ENCODE measurements around the gene MAT1A. TPM values are rescaled to one million over a fixed set of nuclear protein-coding genes. Genes with fewer than 3 reads are reported as not detected.

MAT1A gene
- total and polyA plus RNA-seq, 2 of the 13 experiments (the other 11 are each of a cell fraction or from before 2014, with no cell fraction given) = 57.1 to 76.9 TPM

DNA sequence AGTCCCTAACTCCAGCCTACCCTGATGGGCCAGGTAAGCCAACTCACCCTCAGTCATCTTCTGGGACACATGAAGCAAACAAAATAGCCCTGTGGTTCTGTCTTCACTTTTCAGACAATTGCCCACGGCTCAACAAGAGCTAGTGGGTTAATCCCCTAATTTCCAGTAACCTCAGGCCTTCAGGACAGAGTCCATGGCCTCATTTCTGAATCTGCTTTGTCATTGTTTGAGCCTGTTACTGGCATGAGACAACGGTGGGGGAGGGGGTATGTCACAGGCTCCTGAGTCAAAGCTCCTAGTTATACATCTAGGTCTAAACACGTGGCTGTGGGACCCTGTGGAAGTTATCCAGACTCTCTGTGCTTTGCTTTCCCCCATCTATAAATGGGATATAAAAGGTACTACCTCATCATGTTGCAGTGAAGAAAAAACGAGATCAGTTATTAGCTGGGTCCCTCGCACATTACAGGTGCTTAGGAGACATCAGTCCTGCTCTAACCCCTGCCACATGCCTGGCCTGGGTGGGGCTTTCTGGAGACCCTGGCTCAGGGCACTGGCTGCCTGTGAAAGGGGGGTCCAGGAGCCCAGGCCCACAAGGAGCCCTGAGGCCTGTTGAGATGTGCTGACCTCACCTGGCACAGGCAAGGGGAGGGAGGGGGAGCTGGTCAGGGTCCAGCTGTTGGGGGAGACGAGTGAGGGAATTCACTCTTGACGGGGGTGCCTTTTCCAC is 16.5 kb downstream of the MAT1A start (continued):
- TF ChIP-seq MEIS2 (CRISPR knock-in tag; IDR thresholded peaks at IDR 0.05) = peak; percentile 83
- no peak for TF ChIP-seq FOXM1 (CRISPR knock-in tag; IDR thresholded peaks at IDR 0.05)
- 0 out of 2 replicates have a peak, but pooled peaks have one; percentile 11 for TF ChIP-seq TCF7 (IDR thresholded peaks at IDR 0.05; ENCODE audit: low read depth)
- 0 out of 2 replicates have a peak, but pooled peaks have one; percentile 20 for TF ChIP-seq ZHX2 (IDR thresholded peaks at IDR 0.05; ENCODE audit: low read depth)
- no peak; the same call in 1 of the 2 replicates for TF ChIP-seq ZHX2 (CRISPR knock-in tag; IDR thresholded peaks at IDR 0.05; ENCODE audit: borderline replicate concordance)
- peak; percentile 56; the same call in 1 of the 2 replicates for TF ChIP-seq ERF (CRISPR knock-in tag; IDR thresholded peaks at IDR 0.05)
- no peak for TF ChIP-seq CENPT (CRISPR knock-in tag; IDR thresholded peaks at IDR 0.05; ENCODE audit: low read depth)
- no peak; the same call in 1 of the 2 replicates for TF ChIP-seq ZNF749 (CRISPR knock-in tag; IDR thresholded peaks at IDR 0.05; ENCODE audit: borderline replicate concordance)
- TF ChIP-seq ATF2 (CRISPR knock-in tag; IDR thresholded peaks at IDR 0.05) = peak; percentile 43; the same call in 1 of the 2 replicates
- TF ChIP-seq ZNF839 (CRISPR knock-in tag; IDR thresholded peaks at IDR 0.05; ENCODE audit: borderline replicate concordance) = no peak
- no peak for TF ChIP-seq CCDC6 (CRISPR knock-in tag; IDR thresholded peaks at IDR 0.05)
- no peak for TF ChIP-seq ZNF766 (CRISPR knock-in tag; IDR thresholded peaks at IDR 0.05; ENCODE audit: borderline replicate concordance)
- no peak for TF ChIP-seq GTF2F1 (IDR thresholded peaks at IDR 0.05; ENCODE audit: low read length)
- TF ChIP-seq ZNF790 (CRISPR knock-in tag; IDR thresholded peaks at IDR 0.05; ENCODE audit: borderline replicate concordance) = no peak
- no peak for TF ChIP-seq ZFP1 (CRISPR knock-in tag; IDR thresholded peaks at IDR 0.05)
- TF ChIP-seq, protein P1, sequence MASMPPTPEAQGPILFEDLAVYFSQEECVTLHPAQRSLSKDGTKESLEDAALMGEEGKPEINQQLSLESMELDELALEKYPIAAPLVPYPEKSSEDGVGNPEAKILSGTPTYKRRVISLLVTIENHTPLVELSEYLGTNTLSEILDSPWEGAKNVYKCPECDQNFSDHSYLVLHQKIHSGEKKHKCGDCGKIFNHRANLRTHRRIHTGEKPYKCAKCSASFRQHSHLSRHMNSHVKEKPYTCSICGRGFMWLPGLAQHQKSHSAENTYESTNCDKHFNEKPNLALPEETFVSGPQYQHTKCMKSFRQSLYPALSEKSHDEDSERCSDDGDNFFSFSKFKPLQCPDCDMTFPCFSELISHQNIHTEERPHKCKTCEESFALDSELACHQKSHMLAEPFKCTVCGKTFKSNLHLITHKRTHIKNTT (CRISPR knock-in tag; IDR thresholded peaks at IDR 0.05) = no peak
- TF ChIP-seq ZNF704 (CRISPR knock-in tag; IDR thresholded peaks at IDR 0.05; ENCODE audit: borderline replicate concordance) = no peak

Data from HepG2 (cell line).